GM13977 (cell line): ENCODE results near the gene DIO3.
"Not testable (repeated sequence)": the region's sequence is repeated elsewhere in the genome, so short reads cannot be mapped to it uniquely, and the experiment has no call there.

Experiments used
- DNase-seq: peaks from one replicate; pipeline ENCODE4 v3.0.0; 2012; ENCODE audit warnings: low spot score
- in situ Hi-C: fragments of 300-500 bp; cut with MboI; formaldehyde crosslinking; loops from one replicate; pipeline ENCODE4 v1.12.0; 2022; ENCODE audit warnings: low sequenced_read_pairs, low pct_unique_long_range_greater_than_20kb, mixed read lengths, inconsistent platforms; ENCODE audit not compliant: unreplicated experiment
- TF ChIP-seq, protein P1 (sequence below): IDR thresholded peaks from 2 replicates; pipeline ENCODE4 v1.5.1; 2012; ENCODE audit warnings: mild to moderate bottlenecking, control low read depth; ENCODE audit not compliant: insufficient read depth; ENCODE audit errors: extremely low read depth, missing control alignments

The DIO3 gene

DNA sequence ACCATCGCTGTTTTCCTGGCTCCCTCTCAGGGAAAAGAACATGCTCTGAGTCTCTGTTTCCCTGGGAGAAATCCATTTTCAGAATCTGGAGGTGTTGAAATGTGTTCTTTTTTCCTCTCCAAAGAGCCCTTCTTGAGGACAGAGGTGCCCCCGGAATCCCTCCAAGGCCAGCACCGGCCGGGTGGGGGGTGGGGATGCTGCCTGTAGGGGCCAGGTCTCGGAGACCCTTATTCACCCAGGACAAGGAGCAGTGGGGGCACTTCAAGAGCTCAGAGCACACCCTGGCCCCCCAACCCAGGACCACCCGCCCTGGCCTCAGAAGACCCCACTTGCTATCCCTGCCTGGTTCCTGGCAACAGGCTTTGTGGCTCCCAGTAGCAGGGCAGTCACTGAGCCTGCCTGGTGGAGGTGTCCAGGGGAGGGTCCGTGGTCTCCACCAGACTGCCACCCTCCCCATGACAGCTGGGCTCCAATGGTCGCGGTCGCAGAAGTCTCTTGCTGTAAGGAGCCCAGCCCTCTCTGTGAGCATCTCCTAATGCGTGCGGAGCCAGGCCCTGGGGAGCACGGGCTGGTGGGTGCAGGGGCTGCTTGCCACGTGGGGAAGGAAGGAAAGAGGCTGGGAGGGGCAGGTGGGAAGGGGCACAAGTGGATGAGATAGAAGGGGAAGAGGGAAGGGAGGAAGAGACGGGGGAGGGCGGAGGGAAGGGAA, 13.2 kb upstream of the DIO3 start:
- in situ Hi-C loops, result no loop called here
- TF ChIP-seq, protein P1, sequence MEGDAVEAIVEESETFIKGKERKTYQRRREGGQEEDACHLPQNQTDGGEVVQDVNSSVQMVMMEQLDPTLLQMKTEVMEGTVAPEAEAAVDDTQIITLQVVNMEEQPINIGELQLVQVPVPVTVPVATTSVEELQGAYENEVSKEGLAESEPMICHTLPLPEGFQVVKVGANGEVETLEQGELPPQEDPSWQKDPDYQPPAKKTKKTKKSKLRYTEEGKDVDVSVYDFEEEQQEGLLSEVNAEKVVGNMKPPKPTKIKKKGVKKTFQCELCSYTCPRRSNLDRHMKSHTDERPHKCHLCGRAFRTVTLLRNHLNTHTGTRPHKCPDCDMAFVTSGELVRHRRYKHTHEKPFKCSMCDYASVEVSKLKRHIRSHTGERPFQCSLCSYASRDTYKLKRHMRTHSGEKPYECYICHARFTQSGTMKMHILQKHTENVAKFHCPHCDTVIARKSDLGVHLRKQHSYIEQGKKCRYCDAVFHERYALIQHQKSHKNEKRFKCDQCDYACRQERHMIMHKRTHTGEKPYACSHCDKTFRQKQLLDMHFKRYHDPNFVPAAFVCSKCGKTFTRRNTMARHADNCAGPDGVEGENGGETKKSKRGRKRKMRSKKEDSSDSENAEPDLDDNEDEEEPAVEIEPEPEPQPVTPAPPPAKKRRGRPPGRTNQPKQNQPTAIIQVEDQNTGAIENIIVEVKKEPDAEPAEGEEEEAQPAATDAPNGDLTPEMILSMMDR, result no peak
- no peak for DNase-seq

DNA sequence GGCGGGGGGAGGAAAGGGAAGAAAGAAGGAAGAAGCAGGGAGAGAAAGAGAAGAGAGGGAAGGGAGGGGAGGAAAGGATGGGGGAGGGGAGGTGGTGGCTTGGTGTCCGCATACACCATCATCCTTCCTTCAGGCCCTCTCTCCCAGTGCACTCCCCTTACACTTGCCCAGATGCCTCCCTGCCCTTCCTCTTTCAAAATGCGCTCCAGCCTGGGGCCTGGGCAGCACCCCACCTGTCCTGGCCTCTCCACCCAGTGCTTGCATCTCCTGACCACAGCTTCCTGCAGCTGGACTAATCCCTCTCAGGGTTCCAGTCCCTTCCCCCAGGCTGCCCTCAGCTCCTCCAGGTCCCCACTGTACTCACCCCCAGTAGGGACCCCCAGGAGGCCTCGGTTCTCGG, 12.6 kb upstream of the DIO3 start:
- in situ Hi-C loops, result no loop called here
- TF ChIP-seq, protein P1, result no peak
- DNase-seq, result no peak

DNA sequence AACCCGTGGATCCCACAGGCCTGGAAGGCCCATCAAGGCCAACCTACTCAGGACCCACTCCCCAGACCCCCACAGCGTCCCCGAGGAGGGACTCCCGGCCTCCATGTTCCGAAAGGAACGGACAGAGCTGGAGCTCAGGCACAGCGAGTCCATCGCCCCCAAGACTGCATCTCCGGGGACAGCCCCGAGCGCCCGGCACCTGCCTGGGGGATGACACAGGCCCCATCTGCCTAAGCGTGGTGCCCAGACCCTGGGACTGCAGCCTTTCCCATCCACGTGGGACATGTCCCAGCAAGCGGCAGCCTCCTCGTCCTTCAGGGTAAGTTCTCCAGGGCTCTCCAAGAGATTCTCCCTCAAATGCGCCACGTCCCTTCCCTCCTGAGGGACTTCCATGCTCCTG, 12.1 kb upstream of the DIO3 start:
- in situ Hi-C loops, result no loop called here
- TF ChIP-seq, protein P1, result no peak
- no peak for DNase-seq

DNA sequence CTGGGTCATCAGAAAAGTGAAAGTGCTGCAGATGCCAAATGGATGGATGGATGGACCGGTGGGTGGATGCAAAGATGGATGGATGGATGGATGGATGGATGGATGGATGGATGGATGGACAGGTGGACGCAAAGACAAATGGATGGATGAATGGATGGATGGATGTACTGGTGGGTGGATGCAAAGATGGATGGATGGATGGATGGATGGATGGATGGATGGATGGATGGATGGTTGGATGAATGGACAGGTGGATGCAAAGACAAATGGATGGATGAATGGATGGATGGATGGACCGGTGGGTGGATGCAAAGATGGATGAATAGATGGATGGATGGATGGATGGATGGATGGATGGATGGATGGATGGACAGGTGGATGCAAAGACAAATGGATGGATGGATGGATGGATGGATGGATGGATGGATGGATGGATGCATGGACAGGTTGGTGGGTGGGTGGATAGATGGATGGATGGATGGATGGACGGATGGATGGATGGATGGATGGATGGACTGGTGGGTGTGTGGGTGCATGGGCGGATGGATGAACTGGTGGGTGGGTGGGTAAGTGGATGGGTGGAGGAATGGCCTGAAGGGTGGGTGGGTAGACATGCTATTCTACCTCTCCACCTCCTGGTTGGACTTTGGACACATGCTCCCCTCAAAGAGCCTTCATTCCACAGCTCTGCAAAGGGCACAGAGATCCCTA, 10.9 kb upstream of the DIO3 start:
- in situ Hi-C loops, DNase-seq: not testable (repeated sequence)

DNA sequence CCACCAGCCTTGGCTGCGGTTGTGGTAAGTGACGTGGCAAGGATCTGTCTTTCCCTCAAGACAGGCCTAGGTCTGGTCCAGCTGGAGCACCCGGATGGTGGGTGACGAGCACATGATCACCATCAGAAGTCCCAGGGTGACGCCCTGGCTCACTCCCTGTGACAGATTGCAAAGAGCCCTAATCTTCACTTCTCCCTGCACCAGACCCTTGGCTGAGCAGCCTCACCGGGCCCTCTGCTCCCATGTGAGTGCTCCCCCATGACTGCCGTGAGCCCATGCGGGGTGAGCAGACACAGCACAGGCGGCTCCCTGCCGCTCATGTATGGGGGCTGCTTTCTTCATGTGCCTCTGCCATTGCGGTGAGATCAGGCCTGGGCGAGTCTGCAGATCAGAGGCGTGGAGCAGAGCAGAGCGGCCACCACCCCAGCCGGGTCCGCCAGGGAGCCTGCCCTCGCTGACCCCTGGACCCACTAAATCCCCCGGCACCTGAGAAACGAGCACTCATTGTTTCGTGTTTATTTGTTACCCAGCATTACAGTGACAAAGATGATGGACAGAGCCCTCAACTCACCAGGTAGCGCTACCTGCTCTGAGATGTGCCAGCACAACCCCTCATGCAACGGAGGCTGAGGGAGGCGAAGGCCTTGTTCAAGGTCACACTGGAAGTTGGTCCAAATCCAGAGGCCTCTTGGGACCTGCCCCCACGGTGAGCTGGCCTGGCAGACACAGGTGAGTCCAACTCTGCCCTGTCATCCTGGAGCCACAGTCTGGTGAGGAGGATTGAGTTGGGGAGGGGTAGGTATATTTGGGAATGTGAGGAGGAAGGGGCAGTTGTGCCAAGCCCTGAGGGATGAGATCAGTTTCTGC, 9.3 kb upstream of the DIO3 start:
- TF ChIP-seq, protein P1, result no peak
- in situ Hi-C loops, result no loop called here
- no peak for DNase-seq

DNA sequence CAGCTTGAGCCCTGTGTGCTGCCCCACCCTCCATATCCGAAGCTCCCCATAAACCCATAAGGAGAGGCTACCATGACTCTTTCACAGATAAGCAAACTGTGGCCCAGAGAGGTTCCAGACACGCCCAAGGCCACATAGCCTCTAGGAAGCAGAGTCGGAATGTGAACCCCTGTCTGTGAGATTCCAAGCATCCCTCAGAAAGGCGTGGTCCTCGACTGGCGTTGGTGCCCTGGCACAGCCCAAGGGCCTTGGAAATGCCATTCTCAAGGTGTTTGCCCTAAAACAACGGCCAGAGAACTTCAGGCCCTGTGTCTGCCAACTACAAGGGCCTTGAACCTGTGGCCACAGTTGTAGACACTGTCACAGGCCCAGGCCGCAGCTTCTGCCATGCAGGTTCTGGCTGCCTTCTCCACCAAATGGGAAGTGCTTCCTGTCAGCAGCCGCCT, 8.5 kb upstream of the DIO3 start:
- in situ Hi-C loops, result no loop called here
- TF ChIP-seq, protein P1, result no peak
- no peak for DNase-seq
